GM19240 (cell line): ENCODE data around the gene TBC1D17.

Source experiments
- DNase-seq: peaks from one replicate; pipeline ENCODE4 v3.0.0; 2011; ENCODE audit warnings: low spot score; ENCODE audit not compliant: insufficient read length

Gene TBC1D17

GRCh38 chr19:49847731-49848696 is 29.5 kb upstream of the TBC1D17 start:
- DNase-seq, result no peak

GRCh38 chr19:49848938-49849337 is 28.6 kb upstream of the TBC1D17 start:
- no peak for DNase-seq

- no peak for DNase-seq
These were observed 27.9 kb upstream of the TBC1D17 start for GRCh38 chr19:49849433-49850220.

- no peak for DNase-seq
These were observed 27.3 kb upstream of the TBC1D17 start for GRCh38 chr19:49850221-49850486.

GRCh38 chr19:49850487-49851342 is 26.8 kb upstream of the TBC1D17 start, which contains the start of gene PTOV1:
TSS of gene PTOV1 (plus strand) at chr19:49851159.
- peak; percentile 96 for DNase-seq

- DNase-seq, result no peak
These were observed 25.8 kb upstream of the TBC1D17 start for GRCh38 chr19:49851456-49852259.

GRCh38 chr19:49852631-49853126 is 24.8 kb upstream of the TBC1D17 start:
- no peak for DNase-seq

GRCh38 chr19:49853852-49854377 is 23.6 kb upstream of the TBC1D17 start:
- no peak for DNase-seq

GRCh38 chr19:49854378-49855263 is 22.9 kb upstream of the TBC1D17 start:
- DNase-seq, result no peak

GRCh38 chr19:49855277-49855675 is 22.2 kb upstream of the TBC1D17 start:
- DNase-seq, result no peak

- DNase-seq, result no peak
These were observed 21.6 kb upstream of the TBC1D17 start for GRCh38 chr19:49855676-49856573.

GRCh38 chr19:49856574-49857021 is 20.9 kb upstream of the TBC1D17 start:
- DNase-seq, result no peak

GRCh38 chr19:49857061-49857837 is 20.3 kb upstream of the TBC1D17 start:
- DNase-seq, result no peak

- no peak for DNase-seq
These were observed 19.7 kb upstream of the TBC1D17 start for GRCh38 chr19:49857838-49858087.

GRCh38 chr19:49858088-49858985 is 19.2 kb upstream of the TBC1D17 start:
- DNase-seq, result no peak

GRCh38 chr19:49859682-49860335 is 17.7 kb upstream of the TBC1D17 start:
- DNase-seq, result no peak
